NT2/D1 (cell line): ENCODE results near the gene MTNR1B.

Source experiments
- DNase-seq: peaks from one replicate; pipeline ENCODE4 v3.0.0-alpha.2; 2011; ENCODE audit warnings: low read depth, low spot score
- H3K27me3 ChIP-seq: 2 replicates; pipeline ENCODE4 v1.6.0; 2011; ENCODE audit warnings: mild to moderate bottlenecking; ENCODE audit not compliant: insufficient read length, insufficient read depth
- H3K36me3 ChIP-seq: 2 replicates; pipeline ENCODE4 v1.6.1; 2011; ENCODE audit warnings: mild to moderate bottlenecking, low read length, mixed read lengths; ENCODE audit not compliant: insufficient read depth, insufficient read length
- H3K4me1 ChIP-seq: 2 replicates; pipeline ENCODE4 v1.5.1; 2011; ENCODE audit not compliant: insufficient read depth, insufficient read length
- H3K4me3 ChIP-seq: 2 replicates; pipeline ENCODE4 v1.5.1; 2011; ENCODE audit warnings: low read depth; ENCODE audit not compliant: insufficient read length
- H3K9ac ChIP-seq: 2 replicates; pipeline ENCODE4 v1.6.0; 2011; ENCODE audit warnings: low read depth; ENCODE audit not compliant: insufficient read length
- H3K9me3 ChIP-seq: 2 replicates; pipeline ENCODE4 v1.5.1; 2011; ENCODE audit warnings: mild to moderate bottlenecking, low read length; ENCODE audit not compliant: insufficient read depth
- SUZ12 ChIP-seq: IDR thresholded peaks from 2 replicates; pipeline ENCODE4 v1.6.1; 2011; ENCODE audit not compliant: insufficient read length, insufficient read depth; ENCODE audit errors: extremely low read depth
- YY1 ChIP-seq: IDR thresholded peaks from 2 replicates; pipeline ENCODE4 v1.6.1; 2011; ENCODE audit not compliant: insufficient read length, insufficient read depth
- ZNF274 ChIP-seq: IDR thresholded peaks from 2 replicates; pipeline ENCODE4 v1.6.1; 2011; ENCODE audit warnings: mild to moderate bottlenecking, low read depth, low read length

MTNR1B gene

DNA sequence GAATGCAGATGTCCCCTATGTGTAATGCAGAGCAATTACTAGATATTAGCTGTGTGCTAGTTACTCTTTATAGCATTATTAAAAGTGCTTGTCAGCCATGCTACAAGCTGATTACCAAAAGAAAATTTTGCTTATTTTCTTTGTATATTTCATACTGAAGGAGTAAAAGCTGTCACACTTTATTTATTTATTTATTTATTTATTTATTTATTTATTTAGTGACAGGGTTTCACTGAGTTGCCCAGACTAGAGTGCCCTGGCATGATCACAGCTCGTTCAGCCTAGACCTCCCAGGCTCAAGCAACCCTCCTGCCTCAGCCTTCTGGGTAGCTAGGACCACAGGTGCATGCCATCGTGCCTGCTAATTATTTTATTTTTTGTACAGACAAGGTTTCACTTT is 4.3 kb upstream of the MTNR1B start:
- H3K4me1 ChIP-seq: no peaks in the 10 kb centered on the region
- TF ChIP-seq SUZ12: no peak
- TF ChIP-seq YY1: no peak
- TF ChIP-seq ZNF274: no peak
- no peaks in the 10 kb centered on the region for H3K36me3 ChIP-seq
- H3K9me3 ChIP-seq: no peaks in the 10 kb centered on the region
- H3K4me3 ChIP-seq: no peak overlapping the region
- DNase-seq: no peak
- H3K27me3 ChIP-seq: no peaks in the 10 kb centered on the region
- no peak overlapping the region for H3K9ac ChIP-seq

GRCh38 chr11:92967178-92967577 is 2.3 kb upstream of the MTNR1B start:
- TF ChIP-seq ZNF274: no peak
- TF ChIP-seq YY1: no peak
- TF ChIP-seq SUZ12: no peak
- no peaks in the 10 kb centered on the region for H3K27me3 ChIP-seq
- no peaks in the 10 kb centered on the region for H3K36me3 ChIP-seq

GRCh38 chr11:92967867-92968266 is 1.6 kb upstream of the MTNR1B start:
- H3K36me3 ChIP-seq: no peaks in the 10 kb centered on the region
- H3K27me3 ChIP-seq: no peaks in the 10 kb centered on the region
- no peak overlapping the region for H3K9ac ChIP-seq
- no peaks in the 10 kb centered on the region for H3K9me3 ChIP-seq
- DNase-seq: no peak
- TF ChIP-seq SUZ12: no peak
- no peak for TF ChIP-seq ZNF274
- no peak for TF ChIP-seq YY1
- H3K4me1 ChIP-seq: no peaks in the 10 kb centered on the region
- no peak overlapping the region for H3K4me3 ChIP-seq

More at GRCh38 chr11:92967178-92967577, 2.3 kb upstream of the MTNR1B start:
- Histone ChIP-seq H3K4me3 (no peak overlapping the region), H3K9me3 (no peaks in the 10 kb centered on the region), H3K9ac (no peak overlapping the region), H3K4me1 (no peaks in the 10 kb centered on the region)
- no peak for DNase-seq

- H3K9me3 ChIP-seq: no peaks in the 10 kb centered on the region
- no peak overlapping the region for H3K9ac ChIP-seq
- no peak for DNase-seq
- H3K36me3 ChIP-seq: no peaks in the 10 kb centered on the region
- TF ChIP-seq YY1 (no peak), SUZ12 (no peak), ZNF274 (no peak)
- no peak overlapping the region for H3K4me3 ChIP-seq
- H3K4me1 ChIP-seq: no peaks in the 10 kb centered on the region
- no peaks in the 10 kb centered on the region for H3K27me3 ChIP-seq
Observed at GRCh38 chr11:92969293-92969633, 188 bp upstream of the MTNR1B start.

DNA sequence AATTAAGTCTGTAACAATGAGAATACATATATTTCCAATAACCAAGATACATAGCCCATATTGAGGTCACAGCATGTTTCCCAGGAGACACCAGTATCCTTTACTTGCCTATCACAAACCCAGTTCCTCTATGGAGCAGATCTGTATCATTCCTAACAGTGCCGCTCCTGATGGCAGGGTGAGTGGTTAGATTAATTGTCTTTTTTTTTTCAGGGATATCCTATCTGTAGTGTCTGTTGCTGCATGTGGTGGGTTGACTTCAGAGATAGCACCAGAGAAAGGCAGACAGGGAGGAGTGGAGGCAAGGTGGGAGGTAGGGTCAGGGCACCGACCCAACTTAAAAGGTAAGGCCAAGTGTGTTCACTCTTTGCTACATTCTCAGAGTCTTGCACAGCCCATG is 2.8 kb downstream of the MTNR1B start:
- Histone ChIP-seq H3K9me3 (no peaks in the 10 kb centered on the region), H3K4me1 (no peaks in the 10 kb centered on the region), H3K9ac (no peak overlapping the region), H3K4me3 (no peak overlapping the region), H3K27me3 (no peaks in the 10 kb centered on the region), H3K36me3 (no peaks in the 10 kb centered on the region)
- DNase-seq: no peak
- TF ChIP-seq YY1: no peak
- no peak for TF ChIP-seq SUZ12
- TF ChIP-seq ZNF274: no peak

- no peaks in the 10 kb centered on the region for H3K36me3 ChIP-seq
- no peak for TF ChIP-seq ZNF274
- no peak for TF ChIP-seq SUZ12
- no peak for TF ChIP-seq YY1
- no peak overlapping the region for H3K9ac ChIP-seq
- H3K4me3 ChIP-seq: no peak overlapping the region
- DNase-seq: no peak
- H3K9me3 ChIP-seq: no peaks in the 10 kb centered on the region
- no peaks in the 10 kb centered on the region for H3K27me3 ChIP-seq
- no peaks in the 10 kb centered on the region for H3K4me1 ChIP-seq
Observed at GRCh38 chr11:92975285-92975684, 5.8 kb downstream of the MTNR1B start.

GRCh38 chr11:92976681-92977080 is 7.2 kb downstream of the MTNR1B start:
- H3K9me3 ChIP-seq: no peaks in the 10 kb centered on the region
- no peak overlapping the region for H3K4me3 ChIP-seq
- no peak overlapping the region for H3K9ac ChIP-seq
- H3K36me3 ChIP-seq: no peaks in the 10 kb centered on the region
- H3K27me3 ChIP-seq: no peaks in the 10 kb centered on the region
- TF ChIP-seq SUZ12 (no peak), ZNF274 (no peak), YY1 (no peak)
- H3K4me1 ChIP-seq: no peaks in the 10 kb centered on the region
- DNase-seq: no peak

GRCh38 chr11:92977401-92977800 is 8.0 kb downstream of the MTNR1B start:
- Histone ChIP-seq H3K9ac (no peak overlapping the region), H3K4me3 (no peak overlapping the region), H3K27me3 (no peaks in the 10 kb centered on the region), H3K9me3 (no peaks in the 10 kb centered on the region), H3K4me1 (no peaks in the 10 kb centered on the region), H3K36me3 (no peaks in the 10 kb centered on the region)
- no peak for DNase-seq
- TF ChIP-seq ZNF274 (no peak), YY1 (no peak), SUZ12 (no peak)
